ENCODE data around the gene KRTAP3-2. TPM values are rescaled to one million over a fixed set of nuclear protein-coding genes. Genes with fewer than 3 reads are reported as not detected.

Gene KRTAP3-2
- total RNA-seq, 2 experiments from 2014 or later: not detected

DNA sequence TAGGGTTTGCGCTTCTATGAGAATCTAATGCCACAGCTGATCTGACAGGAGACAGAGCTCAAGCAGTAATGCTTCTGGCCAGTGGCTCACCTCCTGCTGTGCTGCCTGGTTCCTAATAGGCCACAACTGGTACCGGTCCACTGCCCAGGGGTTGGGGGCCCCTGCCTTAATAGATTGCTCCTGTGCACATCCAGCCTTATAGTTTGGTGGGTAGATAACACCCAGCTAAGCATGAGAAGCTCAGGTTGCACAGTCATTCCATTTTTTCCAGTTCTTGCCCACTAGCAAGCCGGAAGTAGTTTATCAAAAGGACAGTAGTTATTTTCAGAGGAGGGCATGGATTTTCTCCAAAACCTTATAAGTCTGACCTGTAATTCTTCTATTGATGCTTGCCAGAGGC, 19.7 kb upstream of the KRTAP3-2 start:
- no peak overlapping the region for H3K27ac Mint-ChIP-seq
- no peak for ATAC-seq
- H3K4me3 Mint-ChIP-seq: no peak overlapping the region
- DNase-seq: no peak
- peaks cover 15% of the 10 kb centered on the region for H3K27me3 Mint-ChIP-seq
- CTCF ChIA-PET: interaction anchor here (0.7 kb wide), 1 partner anchor 45 kb away, joined by 3 read pairs; no protein-coding TSS in a partner anchor
- no peaks in the 10 kb centered on the region for H3K9me3 Mint-ChIP-seq (ENCODE audit: low read depth)
- H3K4me1 Mint-ChIP-seq: no peaks in the 10 kb centered on the region
- no peaks in the 10 kb centered on the region for H3K36me3 Mint-ChIP-seq

DNA sequence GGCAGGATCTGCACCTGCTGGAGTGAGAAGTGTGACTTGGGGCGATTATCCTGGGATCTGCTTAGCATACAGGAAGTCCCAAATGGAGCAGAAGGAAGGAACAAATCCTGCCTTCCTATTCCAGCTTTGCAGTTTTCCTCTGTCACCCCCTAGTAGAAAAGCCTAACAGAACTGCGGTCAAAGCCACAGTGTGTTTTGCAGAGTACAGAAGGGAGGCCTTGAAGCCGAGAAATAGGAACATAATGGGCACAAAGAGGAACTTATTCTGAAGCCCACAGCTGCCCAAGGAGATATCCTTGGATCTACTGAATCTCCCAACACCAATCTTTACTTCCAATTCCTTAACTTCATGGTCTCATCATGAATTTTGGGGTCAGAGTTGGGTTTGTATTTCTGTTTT, 18.8 kb upstream of the KRTAP3-2 start:
- ATAC-seq (no peak), DNase-seq (no peak)
- CTCF ChIA-PET: no interaction called here
- H3K4me1 Mint-ChIP-seq: no peaks in the 10 kb centered on the region
- H3K36me3 Mint-ChIP-seq: no peaks in the 10 kb centered on the region
- no peaks in the 10 kb centered on the region for H3K9me3 Mint-ChIP-seq (ENCODE audit: low read depth)
- no peak overlapping the region for H3K4me3 Mint-ChIP-seq
- peaks cover 13% of the 10 kb centered on the region for H3K27me3 Mint-ChIP-seq
- H3K27ac Mint-ChIP-seq: no peak overlapping the region

DNA sequence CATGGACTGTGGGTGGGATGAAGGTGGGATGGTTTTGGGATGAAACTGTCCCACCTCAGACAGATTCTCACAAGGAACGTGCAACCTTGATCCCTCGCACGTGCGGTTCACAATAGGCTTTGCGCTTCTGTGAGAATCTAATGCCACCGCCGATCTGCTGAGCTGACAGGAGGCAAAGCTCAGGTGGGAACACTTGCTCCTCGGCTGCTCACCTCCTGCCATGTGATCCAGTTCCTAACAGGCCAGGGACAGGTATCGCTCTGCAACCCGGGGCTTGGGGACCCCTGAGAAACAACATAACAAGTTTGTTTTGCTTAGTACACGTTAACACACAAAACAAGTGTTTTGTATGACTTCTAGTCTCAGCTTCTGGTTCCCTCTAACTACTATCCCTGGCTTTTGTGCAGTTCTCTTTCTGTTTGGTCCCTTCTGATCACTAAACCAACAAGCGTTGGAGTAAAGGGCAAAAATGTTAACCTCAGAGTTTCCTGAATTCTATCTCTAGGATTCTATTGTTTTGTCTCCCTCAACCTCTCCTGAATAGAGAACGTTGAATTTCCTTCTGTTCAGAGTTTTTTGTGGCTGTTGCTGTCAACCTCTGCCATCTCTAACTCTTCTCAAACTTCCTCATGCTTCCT, 17.0 kb upstream of the KRTAP3-2 start:
- DNase-seq (no peak), ATAC-seq (no peak)
- no peak overlapping the region for H3K27ac Mint-ChIP-seq
- H3K9me3 Mint-ChIP-seq (ENCODE audit: low read depth): no peaks in the 10 kb centered on the region
- H3K4me3 Mint-ChIP-seq: no peak overlapping the region
- CTCF ChIA-PET: no interaction called here
- H3K36me3 Mint-ChIP-seq: no peaks in the 10 kb centered on the region
- H3K4me1 Mint-ChIP-seq: no peaks in the 10 kb centered on the region
- H3K27me3 Mint-ChIP-seq: peaks cover 14% of the 10 kb centered on the region

DNA sequence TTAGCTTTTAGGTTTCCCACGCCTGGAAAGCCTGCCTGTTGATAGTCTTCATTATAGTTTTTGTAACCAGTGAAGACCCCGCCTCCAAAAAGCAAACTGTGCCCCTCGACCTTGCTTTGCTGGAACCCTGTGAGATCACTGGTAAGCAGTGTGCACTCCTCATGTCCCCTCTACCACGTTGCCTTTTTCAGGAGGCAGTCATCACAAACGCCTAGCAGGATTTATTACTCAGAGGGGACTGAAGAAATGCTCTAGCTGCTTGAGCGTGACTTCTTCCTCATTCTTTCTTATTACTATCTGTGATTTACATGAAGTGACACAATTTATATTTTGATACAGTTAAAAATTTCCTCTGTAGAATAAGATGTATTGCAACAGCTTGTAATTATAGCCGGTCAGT, 15.7 kb upstream of the KRTAP3-2 start:
- H3K36me3 Mint-ChIP-seq: no peaks in the 10 kb centered on the region
- H3K4me1 Mint-ChIP-seq: no peaks in the 10 kb centered on the region
- no peak overlapping the region for H3K27ac Mint-ChIP-seq
- DNase-seq: no peak
- H3K4me3 Mint-ChIP-seq: no peak overlapping the region
- peaks cover 17% of the 10 kb centered on the region for H3K27me3 Mint-ChIP-seq
- H3K9me3 Mint-ChIP-seq (ENCODE audit: low read depth): no peaks in the 10 kb centered on the region
- ATAC-seq: no peak
- CTCF ChIA-PET: no interaction called here

DNA sequence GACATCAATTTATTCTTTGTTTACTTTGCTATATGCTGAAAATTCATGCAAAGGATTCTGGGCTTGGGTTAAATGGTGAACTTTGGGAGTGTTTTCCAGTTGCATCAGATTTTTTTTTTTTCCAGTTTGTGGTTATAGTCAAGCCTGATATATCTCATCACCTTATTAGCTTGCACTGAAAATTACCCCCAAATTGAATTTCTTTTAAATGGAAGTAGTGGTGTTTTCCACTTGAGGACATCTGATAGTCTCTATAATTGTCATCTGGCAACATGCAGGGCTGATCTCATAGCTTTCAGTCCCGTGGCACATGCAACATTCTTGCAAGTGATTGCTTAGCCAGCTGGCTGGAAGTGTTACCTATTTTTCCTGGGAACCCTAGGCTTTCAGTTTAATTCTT, 13.9 kb upstream of the KRTAP3-2 start:
- CTCF ChIA-PET: interaction anchor here (0.9 kb wide), 1 partner anchor 13 kb away, joined by 3 read pairs; no protein-coding TSS in a partner anchor
- H3K36me3 Mint-ChIP-seq: no peaks in the 10 kb centered on the region
- no peak overlapping the region for H3K4me3 Mint-ChIP-seq
- H3K9me3 Mint-ChIP-seq (ENCODE audit: low read depth): no peaks in the 10 kb centered on the region
- H3K4me1 Mint-ChIP-seq: no peaks in the 10 kb centered on the region
- H3K27me3 Mint-ChIP-seq: peaks cover 23% of the 10 kb centered on the region
- H3K27ac Mint-ChIP-seq: no peak overlapping the region
- DNase-seq (no peak), ATAC-seq (no peak)

DNA sequence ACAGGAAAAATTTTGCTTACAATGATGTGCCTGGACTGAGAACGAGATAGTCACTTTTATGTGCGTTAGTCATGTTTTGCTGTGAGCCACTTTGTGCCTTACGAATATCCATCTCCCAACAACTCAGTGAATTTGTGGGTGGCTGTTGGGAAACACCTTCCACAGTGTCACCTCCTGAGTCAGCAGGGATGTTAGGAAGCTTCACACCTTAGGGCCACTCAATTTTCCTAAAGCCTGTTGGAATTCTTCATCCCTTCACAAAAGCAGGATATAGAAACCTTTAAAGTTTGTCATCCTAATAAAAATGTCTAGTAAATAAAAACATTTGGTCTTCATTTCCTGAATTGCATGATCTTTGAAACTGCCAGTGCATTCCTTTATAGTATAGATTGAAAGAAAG, 13.5 kb upstream of the KRTAP3-2 start:
- ATAC-seq: no peak
- no peaks in the 10 kb centered on the region for H3K4me1 Mint-ChIP-seq
- no peak overlapping the region for H3K27ac Mint-ChIP-seq
- no peak overlapping the region for H3K4me3 Mint-ChIP-seq
- peaks cover 25% of the 10 kb centered on the region for H3K27me3 Mint-ChIP-seq
- no peaks in the 10 kb centered on the region for H3K9me3 Mint-ChIP-seq (ENCODE audit: low read depth)
- CTCF ChIA-PET: no interaction called here
- no peak for DNase-seq
- no peaks in the 10 kb centered on the region for H3K36me3 Mint-ChIP-seq

DNA sequence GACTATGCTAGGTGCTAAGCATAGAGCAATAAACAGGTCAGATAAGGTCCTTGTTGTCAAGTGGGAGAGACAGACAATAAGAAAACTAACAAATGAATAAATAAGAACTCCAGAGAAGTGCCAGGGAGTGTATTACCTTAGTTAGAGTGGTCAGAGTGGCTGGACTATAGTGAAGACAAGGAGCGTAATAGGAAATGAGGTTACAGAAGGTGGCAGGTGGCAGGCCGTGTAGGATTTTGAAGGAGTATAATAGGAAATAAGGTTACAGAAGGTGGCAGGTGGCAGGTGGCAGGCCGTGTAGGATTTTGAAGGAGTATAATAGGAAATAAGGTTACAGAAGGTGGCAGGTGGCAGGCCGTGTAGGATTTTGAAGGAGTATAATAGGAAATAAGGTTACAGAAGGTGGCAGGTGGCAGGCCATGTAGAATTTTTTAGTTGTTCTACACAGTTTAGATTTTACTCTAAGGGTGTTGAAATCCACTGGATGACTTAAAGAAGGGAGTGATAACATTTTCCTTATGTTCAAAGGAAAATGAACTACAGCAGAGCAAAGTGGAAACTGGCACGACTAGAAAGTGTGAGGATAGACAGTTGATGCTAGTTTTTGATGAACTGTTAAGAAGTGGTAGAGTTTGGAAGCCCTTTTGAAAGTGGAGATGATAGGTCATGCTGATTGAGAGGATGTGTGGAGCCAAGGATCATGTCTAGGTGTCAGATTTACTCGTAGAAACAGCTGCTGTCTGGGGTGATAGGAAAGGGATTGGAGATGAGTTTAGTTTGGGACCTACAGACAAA, 12.8 kb upstream of the KRTAP3-2 start:
- H3K4me3 Mint-ChIP-seq: no peak overlapping the region
- H3K27me3 Mint-ChIP-seq: peaks cover 25% of the 10 kb centered on the region
- no peaks in the 10 kb centered on the region for H3K36me3 Mint-ChIP-seq
- no peaks in the 10 kb centered on the region for H3K4me1 Mint-ChIP-seq
- CTCF ChIA-PET: no interaction called here
- ATAC-seq (no peak), DNase-seq (no peak)
- H3K27ac Mint-ChIP-seq: no peak overlapping the region
- H3K9me3 Mint-ChIP-seq (ENCODE audit: low read depth): no peaks in the 10 kb centered on the region

DNA sequence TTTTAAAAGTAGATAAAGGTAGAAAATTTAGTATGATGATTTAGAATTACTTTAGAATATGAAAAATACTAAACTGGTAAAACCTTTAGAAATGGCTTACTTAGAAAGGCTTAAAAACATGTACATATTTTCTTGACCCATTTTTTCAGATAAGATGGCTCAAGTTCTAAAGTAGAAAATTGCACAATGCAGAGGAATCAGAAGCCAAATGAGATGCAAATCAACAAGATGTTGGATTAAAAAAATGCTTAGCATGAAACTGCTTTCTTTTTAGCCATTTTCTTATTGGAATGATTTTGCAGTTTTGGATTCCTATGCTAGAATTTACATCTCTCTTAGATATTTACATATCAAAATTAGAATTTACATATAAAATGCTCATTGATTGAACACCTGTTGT, 10.7 kb upstream of the KRTAP3-2 start:
- no peak for ATAC-seq
- Mint-ChIP-seq H3K36me3 (no peaks in the 10 kb centered on the region), H3K4me1 (no peaks in the 10 kb centered on the region), H3K27ac (no peak overlapping the region), H3K4me3 (no peak overlapping the region), H3K9me3 (ENCODE audit: low read depth) (no peaks in the 10 kb centered on the region), H3K27me3 (peaks cover 18% of the 10 kb centered on the region)
- CTCF ChIA-PET: no interaction called here
- no peak for DNase-seq

DNA sequence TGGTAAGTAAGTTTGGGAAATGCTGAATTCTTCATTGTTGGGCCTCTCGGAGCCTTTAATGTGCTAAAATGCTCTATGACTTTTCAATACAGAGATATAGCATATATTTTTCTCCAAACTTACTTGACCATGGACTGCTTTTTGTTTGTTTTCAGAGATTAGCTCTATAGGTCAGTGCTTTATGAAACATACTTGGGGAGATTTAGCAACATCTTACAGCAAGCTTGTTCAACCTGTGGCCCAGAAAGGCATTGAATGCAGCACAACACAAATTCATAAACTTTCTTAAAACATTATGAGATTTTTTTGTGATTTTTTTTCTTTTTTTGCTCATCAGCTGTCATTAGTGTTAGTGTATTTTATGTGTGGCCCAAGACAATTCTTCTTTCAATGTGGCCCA, 10.2 kb upstream of the KRTAP3-2 start:
- CTCF ChIA-PET: no interaction called here
- Mint-ChIP-seq H3K4me1 (no peaks in the 10 kb centered on the region), H3K27me3 (peaks cover 16% of the 10 kb centered on the region), H3K4me3 (no peak overlapping the region), H3K9me3 (ENCODE audit: low read depth) (no peaks in the 10 kb centered on the region), H3K36me3 (no peaks in the 10 kb centered on the region), H3K27ac (no peak overlapping the region)
- ATAC-seq (no peak), DNase-seq (no peak)

DNA sequence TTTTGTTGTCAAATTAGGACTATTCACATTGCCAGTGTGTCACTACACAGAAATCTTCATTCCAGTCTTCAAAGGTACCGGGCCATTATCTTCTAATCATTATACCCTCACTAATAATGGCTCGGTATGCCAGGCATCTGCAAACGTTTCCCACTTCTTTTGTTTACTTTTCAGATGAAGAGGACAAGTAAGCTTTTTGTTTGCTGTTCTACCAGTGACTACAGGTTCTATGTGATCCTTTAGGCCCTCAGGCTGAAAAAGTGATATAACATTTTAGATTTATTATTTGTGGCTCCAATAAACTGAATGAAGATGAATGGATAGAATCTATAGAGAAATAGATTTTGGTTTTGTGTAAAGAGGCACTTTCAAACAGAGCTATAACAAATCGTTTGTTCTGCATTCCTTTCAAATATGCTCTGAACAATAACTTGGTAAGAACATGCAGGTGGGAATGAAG, 9.6 kb upstream of the KRTAP3-2 start:
- Mint-ChIP-seq H3K9me3 (ENCODE audit: low read depth) (no peaks in the 10 kb centered on the region), H3K4me3 (no peak overlapping the region), H3K27me3 (peaks cover 19% of the 10 kb centered on the region), H3K27ac (no peak overlapping the region), H3K4me1 (no peaks in the 10 kb centered on the region), H3K36me3 (no peaks in the 10 kb centered on the region)
- DNase-seq (no peak), ATAC-seq (no peak)
- CTCF ChIA-PET: no interaction called here

DNA sequence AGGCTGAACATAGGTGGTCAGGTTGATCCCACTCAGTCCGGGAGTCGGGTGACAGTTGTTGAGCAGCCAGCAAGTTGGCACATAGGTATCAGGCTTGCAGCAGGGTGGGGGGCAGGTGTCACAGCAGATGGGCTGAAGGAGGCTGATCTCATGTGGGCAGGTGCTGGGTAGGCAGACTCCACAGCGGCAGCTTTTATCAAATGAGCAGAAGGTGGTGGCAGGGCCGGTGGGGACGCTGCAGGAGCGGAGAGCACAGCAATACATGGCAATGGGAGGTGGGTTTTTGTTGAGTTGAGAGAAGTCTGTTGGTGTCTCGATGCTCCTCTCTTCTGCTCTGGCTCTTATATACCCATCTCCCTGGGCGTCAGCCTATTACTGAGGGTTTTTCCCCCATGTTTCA, 9.1 kb upstream of the KRTAP3-2 start, which contains the start of gene KRTAP3-1:
KRTAP3-1 (minus strand) TSS at position 318 of the 400 bp plus-strand sequence; CDS start at position 264, 54 bp downstream.
- CTCF ChIA-PET: no interaction called here
- no peak for DNase-seq
- no peak for ATAC-seq
- H3K27ac Mint-ChIP-seq: no peak within 1 kb of the TSS
- H3K4me1 Mint-ChIP-seq: no peaks in the 10 kb centered on the region
- H3K36me3 Mint-ChIP-seq: no peaks in the 10 kb centered on the region
- H3K27me3 Mint-ChIP-seq: peaks cover 24% of the 10 kb centered on the region
- no peak within 1 kb of the TSS for H3K4me3 Mint-ChIP-seq
- no peaks in the 10 kb centered on the region for H3K9me3 Mint-ChIP-seq (ENCODE audit: low read depth)

DNA sequence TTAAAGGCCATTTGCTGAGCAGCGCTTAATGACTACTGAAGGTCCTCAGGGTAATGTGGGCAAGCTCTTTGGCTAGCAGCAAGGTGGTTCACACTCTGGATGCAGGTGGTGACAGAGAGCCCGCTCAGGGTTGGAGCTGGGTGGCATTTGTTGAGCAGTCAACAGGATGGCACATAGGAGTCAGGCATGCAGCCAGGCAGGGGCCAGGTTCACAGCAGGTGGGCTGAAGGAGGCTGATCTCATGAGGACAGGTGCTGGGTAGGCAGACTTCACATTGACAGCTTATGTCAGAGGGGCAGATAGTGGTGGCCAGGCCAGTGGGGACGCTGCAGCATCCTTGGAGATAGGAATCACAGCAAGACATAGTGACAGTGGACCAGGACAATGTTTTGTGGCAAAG, 4.7 kb upstream of the KRTAP3-2 start:
- no peak for ATAC-seq
- H3K4me1 Mint-ChIP-seq: no peaks in the 10 kb centered on the region

DNA sequence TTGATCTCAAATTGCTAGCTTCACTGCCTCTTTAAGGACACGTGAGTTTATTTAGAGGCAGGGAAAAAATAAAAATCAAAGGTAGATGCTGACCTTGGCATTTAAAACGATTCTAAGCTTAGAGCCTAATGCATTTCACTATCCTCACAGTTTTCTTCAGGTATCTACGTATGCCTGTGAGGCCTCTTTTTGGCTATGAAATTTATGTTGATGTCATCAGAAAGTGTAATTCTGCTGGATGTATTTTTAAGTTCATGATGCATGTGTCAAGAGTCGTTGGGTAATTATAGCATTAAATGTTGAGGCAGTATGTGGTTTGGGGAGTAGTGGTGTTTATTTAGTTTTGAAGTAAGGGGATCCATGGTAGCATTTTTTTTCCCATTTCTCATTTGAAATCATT, 4.2 kb upstream of the KRTAP3-2 start:
- ATAC-seq (no peak), DNase-seq (no peak)
- CTCF ChIA-PET: no interaction called here
- no peaks in the 10 kb centered on the region for H3K4me1 Mint-ChIP-seq
- no peak overlapping the region for H3K4me3 Mint-ChIP-seq
- peaks cover 31% of the 10 kb centered on the region for H3K27me3 Mint-ChIP-seq
- H3K27ac Mint-ChIP-seq: no peak overlapping the region
- H3K9me3 Mint-ChIP-seq (ENCODE audit: low read depth): no peaks in the 10 kb centered on the region
- H3K36me3 Mint-ChIP-seq: no peaks in the 10 kb centered on the region

More for the DNA sequence above, 4.7 kb upstream of the KRTAP3-2 start:
- Mint-ChIP-seq H3K27ac (no peak overlapping the region), H3K27me3 (peaks cover 30% of the 10 kb centered on the region), H3K4me3 (no peak overlapping the region), H3K36me3 (no peaks in the 10 kb centered on the region), H3K9me3 (ENCODE audit: low read depth) (no peaks in the 10 kb centered on the region)
- CTCF ChIA-PET: no interaction called here
- no peak for DNase-seq

DNA sequence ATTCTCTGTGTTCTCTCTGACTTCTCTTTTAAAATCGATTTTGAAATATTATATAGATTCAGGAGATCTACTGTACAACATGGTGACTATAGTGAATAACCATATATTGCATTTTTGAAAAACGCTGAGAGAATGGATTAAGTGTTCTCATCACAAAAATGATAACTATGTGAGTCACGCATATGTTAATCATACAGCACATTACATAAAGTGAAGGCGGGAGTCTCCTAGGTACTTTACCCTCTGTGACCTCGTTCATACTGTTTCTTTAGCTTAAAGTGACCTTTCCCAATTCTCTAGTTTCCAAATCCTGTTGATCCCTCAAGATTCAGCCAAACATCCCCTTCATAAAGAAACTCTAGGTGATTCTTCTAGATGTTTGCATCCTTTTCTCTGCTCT, 3.1 kb upstream of the KRTAP3-2 start:
- Mint-ChIP-seq H3K9me3 (ENCODE audit: low read depth) (no peaks in the 10 kb centered on the region), H3K4me3 (no peak overlapping the region), H3K4me1 (no peaks in the 10 kb centered on the region), H3K27ac (no peak overlapping the region), H3K27me3 (peaks cover 32% of the 10 kb centered on the region), H3K36me3 (no peaks in the 10 kb centered on the region)
- CTCF ChIA-PET: no interaction called here
- DNase-seq (no peak), ATAC-seq (no peak)

Measured in activated CD8-positive, alpha-beta memory T cell treated with anti-CD3 and anti-CD28 coated beads, Interleukin-2, amount 10 ng/mL, durations not matched to agents 7 days and 5 days (primary cell).